H9 (cell line): ENCODE data around the gene TRIM37. TPM values are rescaled to one million over a fixed set of nuclear protein-coding genes. Genes with fewer than 3 reads are reported as not detected.

Experiments used
- DNase-seq: peaks from one replicate; pipeline ENCODE4 v3.0.0-alpha.2; 2017
- H2AFZ ChIP-seq: one replicate; pipeline ENCODE4 v1.6.1; 2013; ENCODE audit warnings: mild to moderate bottlenecking, low read length, control low read depth, moderate library complexity
- H2AK5ac ChIP-seq: 2 replicates; pipeline ENCODE4 v1.6.1; 2013; ENCODE audit warnings: low read length, control low read depth, mixed read lengths; ENCODE audit not compliant: insufficient read length
- H2BK120ac ChIP-seq: one replicate; pipeline ENCODE4 v1.6.1; 2013; ENCODE audit warnings: low read depth, mild to moderate bottlenecking, low read length, control low read depth, inconsistent platforms; ENCODE audit not compliant: poor library complexity, severe bottlenecking
- H2BK12ac ChIP-seq: 2 replicates; pipeline ENCODE4 v1.6.1; 2013; ENCODE audit warnings: low read length, control low read depth, mixed read lengths, low read depth; ENCODE audit not compliant: insufficient read length
- H2BK15ac ChIP-seq: 2 replicates; pipeline ENCODE4 v1.6.1; 2013; ENCODE audit warnings: low read depth, low read length, control low read depth
- H2BK20ac ChIP-seq: one replicate; pipeline ENCODE4 v1.6.1; 2013; ENCODE audit warnings: low read depth, mild to moderate bottlenecking, low read length, control low read depth, inconsistent platforms; ENCODE audit not compliant: poor library complexity, severe bottlenecking
- H2BK5ac ChIP-seq: 2 replicates; pipeline ENCODE4 v1.6.1; 2013; ENCODE audit warnings: low read length, control low read depth, mixed read lengths; ENCODE audit not compliant: insufficient read length
- H3K14ac ChIP-seq: 2 replicates; pipeline ENCODE4 v1.6.1; 2013; ENCODE audit warnings: low read length, control low read depth; ENCODE audit not compliant: insufficient read depth
- H3K18ac ChIP-seq: 2 replicates; pipeline ENCODE4 v1.6.1; 2013; ENCODE audit warnings: low read depth, mild to moderate bottlenecking, mixed read lengths, low read length, control low read depth; ENCODE audit not compliant: insufficient read length
- H3K23ac ChIP-seq: 2 replicates; pipeline ENCODE4 v1.6.1; 2013; ENCODE audit warnings: low read length, control low read depth, mixed read lengths, low read depth; ENCODE audit not compliant: insufficient read length
- H3K23me2 ChIP-seq: 2 replicates; pipeline ENCODE4 v1.6.1; 2013; ENCODE audit warnings: low read depth, mild to moderate bottlenecking, mixed read lengths, low read length, control low read depth; ENCODE audit not compliant: insufficient read length, poor library complexity, severe bottlenecking
- H3K27ac ChIP-seq: 2 replicates; pipeline ENCODE4 v1.5.1; 2013; ENCODE audit warnings: low read length, control low read depth, mixed read lengths, low read depth; ENCODE audit not compliant: insufficient read length
- H3K27me3 ChIP-seq: 2 replicates; pipeline ENCODE4 v1.6.1; 2013; ENCODE audit warnings: low read length, control low read depth, inconsistent platforms; ENCODE audit not compliant: insufficient read depth
- H3K4ac ChIP-seq: 2 replicates; pipeline ENCODE4 v1.6.1; 2013; ENCODE audit warnings: low read depth, mild to moderate bottlenecking, control low read depth, inconsistent platforms, low read length, moderate library complexity
- H3K4me1 ChIP-seq: 2 replicates; pipeline ENCODE4 v1.6.1; 2013; ENCODE audit warnings: low read length, control low read depth, inconsistent platforms; ENCODE audit not compliant: insufficient read depth
- H3K4me2 ChIP-seq: 2 replicates; pipeline ENCODE4 v1.6.1; 2013; ENCODE audit warnings: low read length, control low read depth, mixed read lengths; ENCODE audit not compliant: insufficient read length, insufficient read depth
- H3K56ac ChIP-seq: 2 replicates; pipeline ENCODE4 v1.6.1; 2013; ENCODE audit warnings: low read depth, mild to moderate bottlenecking, mixed read lengths, low read length, control low read depth; ENCODE audit not compliant: insufficient read length
- H3K79me1 ChIP-seq: 2 replicates; pipeline ENCODE4 v1.6.1; 2013; ENCODE audit warnings: low read depth, mild to moderate bottlenecking, moderate library complexity, low read length, control low read depth, inconsistent platforms; ENCODE audit not compliant: insufficient read depth, poor library complexity, severe bottlenecking
- H3K79me2 ChIP-seq: 2 replicates; pipeline ENCODE4 v1.6.1; 2013; ENCODE audit warnings: low read length, control low read depth, inconsistent platforms; ENCODE audit not compliant: insufficient read depth
- H3K9ac ChIP-seq: 2 replicates; pipeline ENCODE4 v1.6.1; 2013; ENCODE audit warnings: low read length, control low read depth, mixed read lengths; ENCODE audit not compliant: insufficient read length; ENCODE audit errors: extremely low read depth
- H3K9me3 ChIP-seq: one replicate; pipeline ENCODE4 v1.6.1; 2013; ENCODE audit warnings: low read depth, low read length, inconsistent platforms; ENCODE audit not compliant: control insufficient read depth
- H3T11ph ChIP-seq: one replicate; pipeline ENCODE4 v1.6.1; 2013; ENCODE audit warnings: mild to moderate bottlenecking, low read length, control low read depth, inconsistent platforms
- H4K20me1 ChIP-seq: one replicate; pipeline ENCODE4 v1.6.1; 2013; ENCODE audit not compliant: control insufficient read depth, insufficient read length, insufficient read depth
- H4K5ac ChIP-seq: 2 replicates; pipeline ENCODE4 v1.6.1; 2013; ENCODE audit warnings: low read depth, mild to moderate bottlenecking, mixed read lengths, low read length, control low read depth; ENCODE audit not compliant: insufficient read length
- H4K8ac ChIP-seq: replicated peaks from 2 replicates; pipeline ENCODE4 v1.6.1; 2013; ENCODE audit warnings: low read length, control low read depth, mixed read lengths, low read depth; ENCODE audit not compliant: insufficient read length
- H4K91ac ChIP-seq: 2 replicates; pipeline ENCODE4 v1.6.1; 2013; ENCODE audit warnings: low read depth, mild to moderate bottlenecking, moderate library complexity, mixed read lengths, low read length, control low read depth; ENCODE audit not compliant: insufficient read length
- H3K27ac Mint-ChIP-seq, 3 experiments: 2 replicates in 2 of 3; 3 replicates in 1 of 3; pipeline ENCODE4 v1.8.0; 2020 to 2021; ENCODE audit warnings: mixed read lengths in 3 of 3, mild to moderate bottlenecking in 1 of 3, moderate library complexity in 1 of 3
- H3K27me3 Mint-ChIP-seq: 2 replicates; pipeline ENCODE4 v1.8.0; 2021; ENCODE audit warnings: low read depth, mild to moderate bottlenecking, moderate library complexity, mixed read lengths
- H3K36me3 Mint-ChIP-seq, 3 experiments: 2 replicates in 2 of 3; 3 replicates in 1 of 3; pipeline ENCODE4 v1.8.0; 2020 to 2021; ENCODE audit warnings: low read depth in 3 of 3, mixed read lengths in 3 of 3; ENCODE audit not compliant: insufficient read depth in 1 of 3
- H3K4me1 Mint-ChIP-seq, 2 experiments: 2 replicates each; pipeline ENCODE4 v1.8.0; 2020; ENCODE audit warnings: mixed read lengths in 2 of 2
- H3K4me3 Mint-ChIP-seq, 2 experiments: 2 replicates in 1 of 2; 3 replicates in 1 of 2; pipeline ENCODE4 v1.8.0; 2020 to 2021; ENCODE audit warnings: mild to moderate bottlenecking in 2 of 2, mixed read lengths in 2 of 2, moderate library complexity in 1 of 2
- H3K9me3 Mint-ChIP-seq, 2 experiments: 2 replicates in 1 of 2; 3 replicates in 1 of 2; pipeline ENCODE4 v1.8.0; 2020; ENCODE audit warnings: mild to moderate bottlenecking in 2 of 2, mixed read lengths in 2 of 2, moderate library complexity in 1 of 2
- WGBS: extraction: QIAGEN DNeasy Blood & Tissue Kit; methylation state at CpG from one replicate; pipeline ENCODE4 v1.1.7; 2013; ENCODE audit warnings: missing lambda C conversion rate, low lambda C conversion rate, mixed read lengths; ENCODE audit not compliant: insufficient read length; ENCODE audit errors: extremely low coverage; 5-methylcytosine and 5-hydroxymethylcytosine counted together
- total RNA-seq: library from RNA; stranded (reverse); gene quantifications from 2 replicates; pipeline ENCODE4 v1.2.1, GENCODE V29; 2021
- TF ChIP-seq, protein P1 (sequence below): fragments of 200-600 bp; sonication (generic); conservative IDR thresholded peaks from 3 replicates; pipeline ENCODE4 v1.8.0; 2021; ENCODE audit warnings: antibody characterized with exemption, mild to moderate bottlenecking

The TRIM37 gene
- total RNA-seq, 1 experiment from 2014 or later = 52.1 TPM

DNA sequence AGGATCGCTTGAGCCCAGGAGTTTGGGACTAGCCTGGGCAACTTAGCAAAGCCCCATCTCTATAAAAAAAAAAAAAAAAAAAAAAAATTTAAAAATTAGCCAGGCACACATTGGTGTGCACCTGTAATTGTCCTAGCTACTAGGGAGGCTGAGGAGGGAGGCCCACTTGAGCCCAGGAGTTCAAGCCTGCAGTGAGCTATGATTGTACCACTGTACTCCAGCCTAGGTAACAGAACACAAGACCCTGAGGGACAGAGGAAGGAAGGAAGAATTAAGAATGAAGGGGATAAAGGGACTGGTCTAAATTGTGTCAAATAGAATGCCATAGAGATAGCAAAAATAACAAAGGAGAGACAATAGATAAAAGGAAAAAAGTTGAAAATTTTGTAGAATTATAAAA is 102.8 kb downstream of the TRIM37 start:
- Histone ChIP-seq H3K4me1 (no peaks in the 10 kb centered on the region), H2BK15ac (no peak overlapping the region), H4K91ac (no peak overlapping the region), H3T11ph (no peak overlapping the region), H2BK12ac (peak overlapping the region; percentile 92), H3K4ac (no peak overlapping the region), H3K23ac (no peak overlapping the region), H3K56ac (no peak overlapping the region), H3K79me1 (no peaks in the 10 kb centered on the region), H2BK5ac (no peak overlapping the region), H4K8ac (no peak overlapping the region), H2AK5ac (no peak overlapping the region), H3K14ac (no peak overlapping the region), H3K4me2 (no peak overlapping the region), H4K20me1 (no peaks in the 10 kb centered on the region), H2AFZ (no peak overlapping the region), H2BK20ac (no peak overlapping the region), H3K27me3 (no peaks in the 10 kb centered on the region), H4K5ac (no peak overlapping the region), H3K9me3 (no peaks in the 10 kb centered on the region), H3K9ac (no peak overlapping the region), H3K23me2 (no peaks in the 10 kb centered on the region), H2BK120ac (no peak overlapping the region), H3K27ac (no peak overlapping the region), H3K18ac (no peak overlapping the region), H3K79me2 (no peaks in the 10 kb centered on the region)
- Mint-ChIP-seq H3K4me3 (no peak overlapping the region), H3K4me1 (peaks cover 0 to 7% of the 10 kb centered on the region in 2 experiments; a peak in 2 of 4 replicates), H3K27ac (0 out of 7 replicates have a peak overlapping the region, but pooled peaks of 1 of the 3 experiments have one; percentile 53), H3K27me3 (no peaks in the 10 kb centered on the region), H3K9me3 (no peaks in the 10 kb centered on the region), H3K36me3 (peaks cover 16 to 31% (median 24%) of the 10 kb centered on the region in 3 experiments; a peak in 6 of 7 replicates)
- DNase-seq = no peak
- WGBS = no CpG with 5 or more reads among the region's 1 CpG
- TF ChIP-seq, protein P1, sequence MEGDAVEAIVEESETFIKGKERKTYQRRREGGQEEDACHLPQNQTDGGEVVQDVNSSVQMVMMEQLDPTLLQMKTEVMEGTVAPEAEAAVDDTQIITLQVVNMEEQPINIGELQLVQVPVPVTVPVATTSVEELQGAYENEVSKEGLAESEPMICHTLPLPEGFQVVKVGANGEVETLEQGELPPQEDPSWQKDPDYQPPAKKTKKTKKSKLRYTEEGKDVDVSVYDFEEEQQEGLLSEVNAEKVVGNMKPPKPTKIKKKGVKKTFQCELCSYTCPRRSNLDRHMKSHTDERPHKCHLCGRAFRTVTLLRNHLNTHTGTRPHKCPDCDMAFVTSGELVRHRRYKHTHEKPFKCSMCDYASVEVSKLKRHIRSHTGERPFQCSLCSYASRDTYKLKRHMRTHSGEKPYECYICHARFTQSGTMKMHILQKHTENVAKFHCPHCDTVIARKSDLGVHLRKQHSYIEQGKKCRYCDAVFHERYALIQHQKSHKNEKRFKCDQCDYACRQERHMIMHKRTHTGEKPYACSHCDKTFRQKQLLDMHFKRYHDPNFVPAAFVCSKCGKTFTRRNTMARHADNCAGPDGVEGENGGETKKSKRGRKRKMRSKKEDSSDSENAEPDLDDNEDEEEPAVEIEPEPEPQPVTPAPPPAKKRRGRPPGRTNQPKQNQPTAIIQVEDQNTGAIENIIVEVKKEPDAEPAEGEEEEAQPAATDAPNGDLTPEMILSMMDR = no peak
